ENCODE results near the gene LETM1. TPM values are rescaled to one million over a fixed set of nuclear protein-coding genes. Genes with fewer than 3 reads are reported as not detected.

LETM1 gene
- total RNA-seq, 1 experiment from 2014 or later, result 56.1 TPM

DNA sequence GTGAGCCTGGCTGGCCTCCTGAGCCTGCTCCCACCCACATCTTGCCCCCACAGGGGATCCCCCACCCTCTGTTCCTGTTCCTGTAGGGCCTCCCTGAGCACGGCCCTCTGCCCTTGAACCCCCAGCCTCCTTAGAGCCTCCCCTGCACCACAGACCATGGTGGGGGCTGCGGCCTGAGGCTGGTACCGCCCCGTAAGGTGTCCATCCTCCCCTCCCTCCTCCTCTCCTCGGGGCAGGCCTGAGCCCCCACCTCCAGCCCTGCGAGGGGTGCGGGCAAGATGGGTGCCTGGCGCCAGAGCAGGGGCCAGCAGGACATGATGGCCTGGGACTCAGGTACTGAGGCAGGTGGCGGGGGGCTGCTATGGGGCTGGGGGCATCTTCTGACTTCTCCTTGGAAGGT lies 91.3 kb downstream of the LETM1 start:
- no peak for DNase-seq (ENCODE audit: low read depth)

DNA sequence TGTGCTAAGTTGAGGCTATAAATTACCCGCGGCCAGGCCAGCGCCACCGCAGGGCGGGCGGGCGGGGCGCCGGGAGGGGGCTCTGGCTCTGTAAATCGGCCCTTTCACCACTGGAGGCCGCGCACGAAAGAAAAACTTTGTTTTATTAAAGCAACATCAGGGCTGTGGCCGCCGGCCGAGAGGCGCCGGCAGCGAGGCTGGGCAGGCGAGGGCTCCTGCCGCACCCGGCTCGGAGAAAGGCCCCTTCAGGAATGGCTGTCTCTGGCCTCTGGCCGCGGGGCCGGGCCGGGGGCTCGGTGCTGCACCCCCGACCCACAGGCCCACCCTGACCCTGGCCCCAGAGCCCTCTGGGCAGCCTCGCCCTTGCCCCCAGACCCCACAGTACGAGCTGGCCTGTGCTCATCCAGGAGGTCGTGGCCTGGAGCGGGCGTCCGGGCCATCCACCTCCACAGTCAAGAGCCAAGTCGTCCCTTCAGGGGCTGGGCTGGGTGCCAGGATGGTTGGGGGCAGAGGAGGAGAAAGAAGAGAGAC lies 92.3 kb downstream of the LETM1 start:
- peak; percentile 50 for DNase-seq (ENCODE audit: low read depth)

DNA sequence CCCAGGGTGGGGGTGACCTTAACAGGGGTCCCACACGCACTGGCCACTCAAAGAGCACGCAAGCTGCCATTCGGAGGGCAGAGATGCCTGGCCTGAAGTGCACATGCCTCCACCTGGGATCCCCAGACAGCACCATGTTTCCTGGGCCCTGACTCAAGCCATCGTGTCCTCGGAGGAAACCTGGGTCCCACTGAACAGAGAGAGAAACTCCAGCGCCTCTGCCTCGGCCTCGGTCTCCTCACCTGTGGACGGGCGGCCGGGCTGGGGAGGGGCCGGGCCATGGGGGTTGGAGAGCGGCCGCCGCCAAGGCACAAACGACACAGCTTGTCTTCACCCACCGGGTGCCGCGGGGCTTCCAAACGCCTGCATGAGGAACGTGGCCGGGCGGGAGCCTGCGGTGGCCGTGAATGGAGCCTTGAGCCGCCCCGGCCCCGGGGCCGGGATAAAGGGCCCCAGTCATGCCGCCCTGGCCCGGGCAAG lies 92.8 kb downstream of the LETM1 start:
- no peak for DNase-seq (ENCODE audit: low read depth)

DNA sequence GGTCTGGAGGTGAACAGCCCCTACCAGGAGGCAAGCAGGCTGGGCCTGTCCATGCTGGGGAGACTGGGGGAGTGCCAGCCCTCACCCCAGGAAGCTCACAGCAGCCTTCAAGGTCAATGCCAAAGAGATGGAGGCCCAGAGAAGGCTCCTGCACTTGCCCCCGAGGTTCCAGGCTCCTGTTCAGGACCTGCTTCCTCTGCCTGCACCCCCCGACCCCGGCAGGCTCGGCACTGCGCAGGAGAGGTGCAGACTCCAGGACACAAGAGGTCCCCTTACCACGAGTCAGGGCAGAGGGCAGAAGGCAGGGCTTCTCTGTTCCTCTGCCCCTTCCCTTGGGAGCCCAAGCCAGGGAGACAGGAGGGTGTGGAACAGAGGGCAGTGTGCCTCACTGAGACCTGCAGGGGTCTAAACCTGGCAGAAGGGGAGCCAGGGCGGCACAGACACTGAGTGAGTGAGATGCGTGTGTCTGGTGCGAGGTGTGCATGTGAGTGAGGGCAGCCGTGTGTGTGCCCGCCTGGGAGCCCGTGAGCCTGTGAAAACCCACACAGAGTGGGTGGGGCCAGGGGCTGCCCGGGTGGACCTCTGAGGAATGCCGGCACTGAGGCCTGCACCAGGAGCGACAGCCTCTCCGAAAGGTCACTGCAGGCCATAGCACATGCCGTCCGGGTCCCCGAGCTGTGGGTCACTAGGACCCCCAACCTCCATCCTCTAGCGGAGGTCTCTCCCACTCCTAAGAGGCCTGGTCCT lies 93.5 kb downstream of the LETM1 start:
- DNase-seq (ENCODE audit: low read depth), result no peak

Other genes with a start within 250 kb of the LETM1 start
- 11.1 and 12.3 TPM in 2 replicates for gene FAM53A, start 171.8 kb downstream of the LETM1 start, total RNA-seq (2014; rRNA removed)
- gene SLBP, start 143.8 kb downstream of the LETM1 start, total RNA-seq (2014; rRNA removed), result 167 and 173 TPM in 2 replicates
- gene TMEM129, start 134.8 kb downstream of the LETM1 start, total RNA-seq (2014; rRNA removed), result 61.3 and 62.2 TPM in 2 replicates
- 54.8 and 59.6 TPM in 2 replicates for gene TACC3, start 134.6 kb downstream of the LETM1 start, total RNA-seq (2014; rRNA removed)
- 0.17 and 0.26 TPM in 2 replicates for gene FGFR3, start 62.9 kb downstream of the LETM1 start, total RNA-seq (2014; rRNA removed)
- 69.9 and 77.4 TPM in 2 replicates for gene NSD2, start 15.2 kb upstream of the LETM1 start, total RNA-seq (2014; rRNA removed)
- 18.9 and 22.3 TPM in 2 replicates for gene NELFA, start 152.8 kb upstream of the LETM1 start, total RNA-seq (2014; rRNA removed)
- gene NAT8L, start 203.2 kb upstream of the LETM1 start, total RNA-seq (2014; rRNA removed), result 0.90 and 0.98 TPM in 2 replicates

All from LHCN-M2 (cell line).